Esophagus muscularis mucosa (tissue), 4 donors: ENCODE data around the gene OBI1.

Experiments used
- EP300 ChIP-seq: sonication (generic); formaldehyde crosslinking; IDR thresholded peaks from one replicate; pipeline ENCODE4 v1.6.1; 2017; ENCODE audit warnings: antibody characterized with exemption
- POLR2A ChIP-seq: fragments of 450-650 bp; IDR thresholded peaks from one replicate; pipeline ENCODE4 v1.6.1; 2017; ENCODE audit warnings: antibody characterized with exemption, moderate library complexity, mild to moderate bottlenecking, low read depth
- TF ChIP-seq, protein P1 (sequence below), 3 experiments: fragments of 200-600 bp in 2 of 3; fragments of 450-650 bp in 1 of 3; sonication (generic) in 2 of 3; IDR thresholded peaks; one replicate each; pipeline ENCODE4 v1.5.1; 2017 to 2019; ENCODE audit warnings: antibody characterized with exemption in 3 of 3, mild to moderate bottlenecking in 2 of 3, moderate library complexity in 1 of 3

DNA sequence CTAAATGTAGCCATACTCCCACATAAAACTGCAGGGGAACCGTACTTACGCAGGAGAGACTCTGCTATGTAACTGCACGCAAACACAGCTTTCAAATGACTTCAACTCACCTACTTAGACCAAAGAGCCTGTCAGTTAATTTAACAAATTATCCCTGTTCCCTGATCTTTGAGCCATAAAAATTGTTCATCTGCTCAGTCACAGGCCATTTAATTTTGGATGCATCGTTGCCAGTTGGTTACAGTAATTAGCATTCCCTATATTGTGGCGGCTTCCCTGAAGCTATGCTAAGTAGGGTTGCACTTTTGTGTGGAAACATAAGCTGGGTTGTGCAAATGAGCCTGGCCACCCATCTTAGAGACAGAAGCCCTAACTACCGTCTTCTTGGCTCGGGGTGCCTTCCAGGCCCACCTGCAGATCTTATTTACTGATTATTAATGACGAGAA lies 21.2 kb upstream of the OBI1 start:
- TF ChIP-seq, protein P1, sequence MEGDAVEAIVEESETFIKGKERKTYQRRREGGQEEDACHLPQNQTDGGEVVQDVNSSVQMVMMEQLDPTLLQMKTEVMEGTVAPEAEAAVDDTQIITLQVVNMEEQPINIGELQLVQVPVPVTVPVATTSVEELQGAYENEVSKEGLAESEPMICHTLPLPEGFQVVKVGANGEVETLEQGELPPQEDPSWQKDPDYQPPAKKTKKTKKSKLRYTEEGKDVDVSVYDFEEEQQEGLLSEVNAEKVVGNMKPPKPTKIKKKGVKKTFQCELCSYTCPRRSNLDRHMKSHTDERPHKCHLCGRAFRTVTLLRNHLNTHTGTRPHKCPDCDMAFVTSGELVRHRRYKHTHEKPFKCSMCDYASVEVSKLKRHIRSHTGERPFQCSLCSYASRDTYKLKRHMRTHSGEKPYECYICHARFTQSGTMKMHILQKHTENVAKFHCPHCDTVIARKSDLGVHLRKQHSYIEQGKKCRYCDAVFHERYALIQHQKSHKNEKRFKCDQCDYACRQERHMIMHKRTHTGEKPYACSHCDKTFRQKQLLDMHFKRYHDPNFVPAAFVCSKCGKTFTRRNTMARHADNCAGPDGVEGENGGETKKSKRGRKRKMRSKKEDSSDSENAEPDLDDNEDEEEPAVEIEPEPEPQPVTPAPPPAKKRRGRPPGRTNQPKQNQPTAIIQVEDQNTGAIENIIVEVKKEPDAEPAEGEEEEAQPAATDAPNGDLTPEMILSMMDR (IDR thresholded peaks at IDR 0.05): no peak
- TF ChIP-seq POLR2A: no peak
- no peak for TF ChIP-seq EP300
